ENCODE results near the gene LSM14B.

LSM14B gene

DNA sequence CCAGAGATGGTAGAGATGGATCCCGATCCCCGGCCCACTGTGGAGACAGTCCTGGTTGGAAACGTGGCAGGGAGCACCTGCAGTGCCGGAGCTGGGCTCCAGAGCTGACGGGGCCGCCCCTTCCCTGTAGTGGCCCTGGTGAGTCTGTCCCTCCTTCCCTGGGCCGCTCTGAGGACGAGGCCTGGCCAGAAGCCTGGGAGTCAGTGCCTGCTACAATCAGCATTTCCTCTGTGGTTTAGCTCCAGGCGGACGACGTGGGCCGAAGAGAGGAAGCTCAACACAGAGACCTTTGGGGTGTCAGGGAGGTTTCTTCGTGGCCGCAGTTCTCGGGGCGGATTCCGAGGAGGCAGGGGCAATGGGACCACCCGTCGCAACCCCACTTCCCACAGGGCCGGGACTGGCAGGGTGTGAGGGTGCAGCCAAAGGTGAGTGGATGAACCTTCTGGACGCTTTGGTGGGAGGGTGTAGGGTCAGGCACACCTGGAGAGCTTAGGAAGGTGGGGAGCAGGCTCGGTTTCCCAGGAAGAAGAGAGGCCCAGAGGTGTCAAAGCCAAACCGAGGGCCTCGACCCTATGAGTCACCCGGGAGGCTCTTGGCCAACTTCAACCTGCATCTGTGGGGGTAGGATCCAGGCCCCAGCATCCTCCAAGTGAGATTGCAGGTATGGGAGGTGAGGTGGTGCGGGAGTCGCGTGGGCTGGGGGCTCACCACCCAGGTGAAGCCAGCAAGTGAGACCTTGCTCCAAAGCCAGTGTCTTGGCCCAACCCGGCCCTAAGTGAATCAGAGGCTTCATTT, 11.0 kb downstream of the LSM14B start:
- DNase-seq, result no peak

DNA sequence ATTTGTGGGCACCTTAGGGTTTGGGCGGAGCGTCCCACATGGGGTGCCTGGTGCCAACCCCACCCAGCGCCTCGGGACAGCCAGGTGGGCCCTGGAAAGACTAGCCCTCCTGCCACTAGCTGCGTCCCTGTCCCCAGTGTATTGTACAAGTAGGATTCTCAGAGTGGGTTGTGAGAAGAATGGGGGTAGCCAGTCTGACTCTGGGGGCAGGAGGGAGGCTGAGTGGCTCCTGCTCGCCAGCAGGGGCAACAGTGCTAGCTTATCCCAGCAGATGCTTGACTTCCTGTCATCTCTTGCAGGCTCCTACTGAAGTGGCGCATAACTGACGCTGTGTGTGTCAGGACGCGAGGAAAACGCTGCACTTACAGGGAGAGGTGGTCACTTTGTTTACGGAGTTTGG, 11.6 kb downstream of the LSM14B start:
- DNase-seq, result no peak

DNA sequence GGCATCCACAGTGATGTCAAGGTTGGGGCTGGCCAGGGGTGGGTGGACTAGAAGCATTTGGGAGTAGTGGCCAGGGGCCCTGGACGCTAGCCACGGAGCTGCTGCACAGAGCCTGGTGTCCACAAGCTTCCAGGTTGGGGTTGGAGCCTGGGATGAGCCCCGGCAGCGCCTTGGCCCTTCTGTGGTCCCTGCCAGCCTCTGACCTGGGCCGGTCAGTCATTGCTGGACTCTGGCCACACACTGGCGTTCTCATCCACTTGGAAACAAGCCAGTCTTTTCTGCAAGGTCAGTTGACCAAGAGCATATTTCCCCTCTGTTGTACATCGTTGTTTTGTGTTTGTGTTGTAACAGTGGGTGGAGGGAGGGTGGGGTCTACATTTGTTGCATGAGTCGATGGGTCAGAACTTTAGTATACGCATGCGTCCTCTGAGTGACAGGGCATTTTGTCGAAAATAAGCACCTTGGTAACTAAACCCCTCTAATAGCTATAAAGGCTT, 12.5 kb downstream of the LSM14B start:
- DNase-seq, result no peak

DNA sequence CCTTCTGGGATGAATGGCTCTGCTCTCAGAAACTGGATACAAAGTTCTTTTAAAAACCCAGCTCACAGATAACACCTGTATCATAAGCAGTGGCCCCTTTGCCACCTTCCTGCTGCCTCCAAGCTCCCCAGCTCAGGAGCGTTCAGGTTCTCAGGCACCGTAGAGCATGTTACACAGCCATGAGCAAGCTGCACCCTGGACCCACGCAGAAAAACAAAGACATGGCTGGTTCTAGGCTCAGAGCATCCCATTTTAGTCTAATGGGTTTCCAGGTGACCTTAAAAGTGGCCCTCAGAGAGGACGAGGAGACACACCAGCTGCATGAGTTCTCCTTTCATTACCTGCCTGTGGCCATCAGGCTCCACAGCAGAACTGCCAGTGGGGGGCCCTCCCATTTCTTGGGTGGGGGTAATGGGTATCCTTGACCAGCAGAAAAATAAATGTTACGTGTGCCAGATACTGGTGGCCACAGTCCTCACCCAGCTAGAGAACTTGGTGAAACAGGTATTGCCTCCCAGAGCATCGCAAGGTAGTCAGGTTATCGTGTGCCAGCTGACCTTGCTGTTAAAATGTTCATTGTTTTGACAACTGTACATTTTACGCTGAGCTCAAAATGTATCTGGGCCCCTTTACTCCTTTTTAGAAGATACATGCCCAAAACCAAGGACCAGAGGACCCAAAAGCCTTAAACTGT, 13.4 kb downstream of the LSM14B start:
- no peak for DNase-seq

DNA sequence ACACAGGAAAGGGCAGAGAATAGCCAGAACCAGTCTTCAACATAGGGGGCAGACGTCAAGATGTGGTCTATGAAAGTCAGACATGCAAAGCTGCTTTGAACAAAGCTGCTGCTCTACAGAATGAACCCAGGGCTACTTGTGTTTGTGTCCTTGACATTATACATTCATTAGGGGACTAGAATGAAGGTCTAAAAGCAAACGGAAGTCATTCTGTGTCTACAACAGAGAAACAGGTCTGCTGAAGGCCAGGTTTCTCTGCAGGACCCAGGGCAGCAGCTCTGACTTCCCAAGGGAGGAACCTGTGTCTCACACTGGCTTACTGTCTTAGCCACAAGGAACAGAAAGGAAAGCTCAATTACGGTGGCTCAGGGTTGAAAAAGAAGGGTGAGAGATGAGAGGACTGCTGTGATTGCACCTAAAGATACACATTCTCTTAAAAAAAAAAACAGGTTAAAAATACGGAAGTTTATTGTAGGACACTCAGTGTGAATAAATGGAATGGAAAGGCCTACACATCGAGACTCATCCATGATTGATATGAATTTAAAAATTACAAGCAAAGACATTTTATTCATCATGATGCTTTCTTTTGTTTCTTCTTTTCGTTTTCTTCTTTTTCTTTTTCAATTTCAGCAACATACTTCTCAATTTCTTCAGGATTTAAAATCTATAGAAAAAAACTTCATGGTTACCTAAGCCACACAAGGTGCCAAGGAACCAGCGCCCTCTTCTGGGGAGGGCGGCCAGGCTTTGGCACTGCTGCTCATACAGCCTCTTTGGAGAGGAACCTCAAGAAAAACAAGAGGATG, 14.2 kb downstream of the LSM14B start:
- peak; percentile 53 to 76 (median 64) for DNase-seq

DNA sequence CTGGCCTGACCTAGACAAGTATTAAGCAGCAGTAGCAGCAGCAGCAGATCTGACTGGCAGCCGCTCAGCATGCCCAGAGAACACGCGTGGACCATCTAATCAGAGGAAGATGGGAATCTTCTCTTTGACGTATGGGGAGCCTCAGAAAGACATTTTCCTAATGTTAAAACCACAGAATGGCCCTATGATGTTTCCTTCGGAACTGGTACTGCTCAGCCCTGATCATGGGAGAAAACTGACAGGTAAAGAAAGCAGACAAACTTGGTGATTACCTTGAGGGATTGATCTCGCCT, 14.8 kb downstream of the LSM14B start:
- DNase-seq, result no peak

DNA sequence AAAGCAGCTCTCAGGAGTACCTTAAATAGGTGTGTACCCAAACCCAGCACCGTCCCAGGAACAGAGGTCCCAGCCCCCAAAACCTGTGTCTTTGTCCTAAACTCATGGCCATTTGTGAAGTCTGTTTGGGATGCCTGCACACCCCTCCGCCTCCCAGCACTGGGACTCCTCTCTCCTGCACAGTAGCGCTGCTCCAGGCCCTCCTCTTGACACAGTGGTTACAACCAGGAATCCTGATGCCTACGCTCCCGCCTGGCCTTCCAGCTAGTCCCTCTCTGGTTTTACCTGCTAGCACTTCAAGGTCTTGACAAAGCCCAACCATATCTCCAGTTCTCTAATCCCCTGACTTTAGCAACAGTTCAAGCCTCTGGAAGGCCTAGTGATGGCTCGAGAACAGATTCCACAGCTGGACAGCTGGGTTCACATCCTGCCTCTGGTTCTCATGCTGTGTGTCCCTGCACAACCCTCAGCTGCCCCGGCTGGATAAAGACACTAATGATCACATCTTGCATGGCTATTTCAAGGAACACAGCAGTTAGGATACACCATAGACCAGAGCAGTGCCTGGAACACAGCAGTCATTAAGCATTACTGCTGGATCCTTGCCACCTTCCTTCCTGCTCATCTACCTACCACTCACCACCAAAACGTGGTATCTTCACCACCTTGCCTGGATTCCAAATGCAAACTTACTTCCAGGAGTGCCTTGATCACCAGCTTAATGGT, 15.4 kb downstream of the LSM14B start:
- DNase-seq, result peak in 1 of 6 experiments; percentile 23

DNA sequence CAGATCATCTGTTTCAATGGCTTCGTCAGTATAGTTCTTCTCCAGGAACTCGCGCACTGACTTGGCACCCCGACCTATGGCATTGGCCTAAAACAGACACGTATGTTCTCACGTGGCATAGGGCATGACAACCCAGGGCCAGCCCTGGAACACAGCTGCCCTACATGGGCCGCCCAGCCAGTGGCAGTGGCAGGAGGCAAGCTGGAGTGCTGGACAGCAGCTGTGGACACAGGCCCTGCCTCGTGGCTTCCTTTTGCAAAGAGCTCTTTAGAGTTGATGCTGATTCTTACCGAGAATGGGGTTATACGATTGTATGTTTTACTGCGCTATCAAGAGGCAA, 15.9 kb downstream of the LSM14B start:
- no peak for DNase-seq

DNA sequence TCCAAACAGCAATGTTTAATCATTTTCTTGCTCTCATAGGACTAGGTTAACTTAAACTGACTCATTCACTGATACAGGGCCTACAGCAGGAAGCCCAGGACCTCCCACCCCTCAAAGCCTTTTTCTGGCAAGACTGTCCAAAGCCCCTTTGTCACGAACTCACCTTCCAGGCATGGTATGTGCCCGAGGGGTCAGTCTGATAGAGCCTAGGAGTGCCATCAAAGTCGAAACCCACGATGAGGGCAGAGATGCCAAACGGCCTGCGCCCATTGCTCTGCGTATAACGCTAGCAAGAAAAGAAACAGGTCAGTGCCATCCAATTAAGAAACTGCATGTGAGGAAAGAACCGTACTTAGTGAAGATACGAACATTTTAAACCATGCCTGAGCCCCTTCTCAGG, 16.6 kb downstream of the LSM14B start:
- DNase-seq, result no peak

DNA sequence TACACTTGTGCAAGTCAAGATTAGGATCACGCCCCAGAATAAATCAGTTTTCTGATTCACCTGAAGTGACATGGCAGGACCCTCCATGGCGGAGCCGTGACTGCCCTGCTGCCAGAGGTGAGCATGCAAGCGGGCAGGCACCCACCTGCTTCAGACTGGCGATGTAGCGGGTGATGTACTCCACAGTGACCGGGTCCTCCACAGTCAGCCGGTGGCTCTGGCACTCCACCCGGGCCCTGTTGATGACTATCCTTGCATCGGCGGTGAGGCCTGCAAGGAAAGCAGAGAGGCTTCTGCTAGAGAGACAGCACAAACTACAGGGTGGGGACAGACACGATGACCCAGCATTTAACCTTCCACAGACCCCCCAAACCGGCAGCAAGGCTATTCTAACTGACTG, 17.4 kb downstream of the LSM14B start:
- no peak for DNase-seq

DNA sequence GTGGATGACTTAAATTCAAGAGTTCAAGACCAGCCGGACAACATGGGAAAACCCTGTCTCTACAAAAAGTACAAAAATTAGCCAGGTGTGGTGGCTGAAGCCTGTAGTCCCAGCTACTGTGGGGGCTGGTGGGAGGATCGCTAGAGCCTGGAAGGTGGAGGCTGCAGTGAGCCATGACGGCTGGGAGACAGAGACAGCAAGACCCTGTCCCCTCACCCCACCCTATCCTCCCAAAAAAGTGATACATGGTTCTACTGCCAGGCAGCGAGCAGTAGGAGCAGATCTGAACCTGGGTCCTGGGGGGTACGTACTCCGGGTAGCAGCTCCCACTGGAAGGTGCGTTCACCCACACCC, 18.7 kb downstream of the LSM14B start:
- no peak for DNase-seq

DNA sequence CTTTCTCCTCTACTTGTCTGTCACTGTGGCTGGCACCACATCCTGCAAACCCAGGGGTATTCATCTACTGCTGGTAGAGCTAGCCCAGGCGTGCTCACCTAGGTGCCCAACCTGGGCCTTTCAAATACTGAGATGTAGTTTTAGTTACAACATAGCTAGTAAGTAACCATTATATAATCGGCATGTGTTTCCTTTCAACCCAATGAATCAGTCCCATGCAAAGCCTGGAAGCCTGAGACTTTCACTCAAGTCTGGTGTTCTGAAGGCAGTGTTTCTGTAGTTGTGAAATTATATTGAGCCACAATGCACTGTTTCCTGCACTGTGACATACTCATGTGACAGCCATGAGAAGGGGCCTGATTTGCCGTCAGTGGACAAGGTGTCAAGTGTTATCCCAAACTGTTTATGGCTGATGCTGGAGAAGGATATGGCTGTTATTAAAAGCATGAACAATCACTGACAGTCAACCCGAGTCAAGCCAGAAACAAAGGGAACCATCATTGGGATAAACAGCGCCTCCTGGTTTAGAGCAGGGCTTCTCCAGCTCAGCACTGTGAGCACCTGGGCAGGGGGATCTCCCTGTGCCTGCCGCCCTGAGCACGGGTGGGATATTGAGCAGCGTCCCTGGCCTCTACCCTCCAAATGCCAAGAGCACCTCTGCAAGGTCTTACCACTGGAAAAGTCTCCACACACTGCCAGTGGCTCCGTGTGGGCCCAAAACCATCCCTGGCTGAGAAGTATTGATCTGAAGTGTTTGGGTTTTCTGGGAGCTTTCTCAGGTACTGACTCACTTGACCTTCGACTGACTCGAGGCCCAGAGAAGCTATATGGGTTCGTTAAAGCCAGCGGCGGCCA, 19.3 kb downstream of the LSM14B start:
- peak in 3 of 6 experiments; percentile 13 to 23 (median 17) for DNase-seq

DNA sequence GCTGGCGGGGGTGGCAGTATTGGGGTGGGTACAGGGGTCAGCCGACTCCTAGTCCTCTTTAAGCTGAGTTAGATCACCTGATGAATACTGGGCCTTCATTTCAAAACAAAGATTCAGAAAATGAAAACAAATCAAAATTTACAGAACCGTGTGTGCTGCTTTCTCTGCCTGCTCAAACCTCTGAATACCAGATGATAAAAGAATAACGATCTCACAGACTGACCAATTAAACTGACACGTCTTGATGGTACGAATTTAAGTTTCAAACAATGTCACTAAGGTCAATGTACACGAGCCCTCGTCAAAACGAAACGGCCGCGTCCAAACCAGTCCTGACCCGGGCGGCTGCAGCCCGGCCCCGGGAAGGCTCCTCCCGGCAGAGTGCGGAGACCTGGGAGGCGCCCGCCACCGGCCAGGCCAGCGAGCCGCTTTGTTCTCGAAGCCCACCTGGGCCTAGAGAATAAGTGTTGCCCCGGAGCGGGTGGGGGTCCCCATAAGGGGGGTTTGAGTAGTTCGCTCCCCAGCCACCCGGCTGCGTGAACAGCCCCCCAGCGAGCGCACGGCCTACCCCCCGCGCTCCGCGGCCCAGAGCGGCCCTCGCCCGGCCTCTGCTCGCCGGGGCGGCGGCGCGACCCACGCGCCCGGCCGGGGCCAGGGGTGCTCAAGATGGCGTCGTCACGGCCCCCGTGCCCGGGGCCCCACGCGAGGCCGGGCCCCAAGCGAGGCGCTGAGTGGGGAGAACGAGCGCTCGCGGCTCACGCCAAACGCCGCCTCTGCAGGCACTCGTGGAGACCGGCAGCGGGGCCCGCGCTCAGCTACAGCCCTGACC, 20.2 kb downstream of the LSM14B start:
- peak in 1 of 6 experiments; percentile 27 for DNase-seq

DNA sequence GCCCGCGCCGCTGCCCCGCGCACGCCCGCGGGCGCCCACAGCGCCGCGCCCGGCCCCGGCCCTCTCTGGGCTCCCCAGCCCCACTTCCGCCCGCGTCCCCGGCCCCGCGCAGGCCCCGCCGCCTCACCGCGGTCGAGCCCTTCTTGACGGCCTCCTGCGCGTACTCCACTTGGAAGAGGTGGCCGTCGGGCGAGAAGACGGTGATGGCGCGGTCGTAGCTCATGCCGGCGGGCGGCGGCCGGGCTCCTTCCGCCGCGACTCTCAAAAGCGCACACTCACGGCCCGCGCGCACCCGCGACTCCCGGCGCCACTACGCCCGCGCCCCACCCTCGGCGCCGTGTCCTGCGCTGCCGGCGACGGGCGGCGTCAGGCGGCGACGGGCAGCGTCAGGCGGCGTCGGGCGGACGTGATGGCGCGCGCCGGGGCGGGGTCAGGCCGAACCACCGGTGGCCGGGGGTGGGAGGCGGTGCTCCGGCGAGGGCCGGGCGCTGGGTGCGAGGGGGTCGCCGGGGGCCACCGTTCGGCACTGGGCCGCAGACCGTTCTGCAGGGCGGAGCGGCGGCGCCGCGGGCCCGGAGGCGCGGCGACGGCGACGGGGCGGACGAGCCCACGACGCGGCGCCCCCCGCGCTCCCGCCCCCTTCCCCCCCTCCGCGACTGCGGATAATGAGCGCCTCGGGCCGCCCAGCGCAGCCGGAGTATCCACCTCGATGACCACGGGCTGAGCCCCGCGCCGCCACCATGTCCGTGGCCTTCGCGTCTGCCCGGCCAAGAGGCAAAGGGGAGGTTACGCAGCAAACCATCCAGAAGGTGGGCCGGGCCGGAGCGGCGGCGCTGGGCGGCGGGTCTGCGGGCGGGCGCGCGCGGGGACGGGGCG, 21.0 kb downstream of the LSM14B start, which contains the start of the genes PSMA7 and SS18L1:
PSMA7 (minus strand) TSS at position 314 of the 876 bp plus-strand sequence; CDS start at position 223, 91 bp downstream.
SS18L1 (plus strand) TSS at position 689 of the 876 bp plus-strand sequence; CDS start at position 741, 52 bp downstream.
- DNase-seq, result peak; percentile 71 to 89 (median 80)

DNA sequence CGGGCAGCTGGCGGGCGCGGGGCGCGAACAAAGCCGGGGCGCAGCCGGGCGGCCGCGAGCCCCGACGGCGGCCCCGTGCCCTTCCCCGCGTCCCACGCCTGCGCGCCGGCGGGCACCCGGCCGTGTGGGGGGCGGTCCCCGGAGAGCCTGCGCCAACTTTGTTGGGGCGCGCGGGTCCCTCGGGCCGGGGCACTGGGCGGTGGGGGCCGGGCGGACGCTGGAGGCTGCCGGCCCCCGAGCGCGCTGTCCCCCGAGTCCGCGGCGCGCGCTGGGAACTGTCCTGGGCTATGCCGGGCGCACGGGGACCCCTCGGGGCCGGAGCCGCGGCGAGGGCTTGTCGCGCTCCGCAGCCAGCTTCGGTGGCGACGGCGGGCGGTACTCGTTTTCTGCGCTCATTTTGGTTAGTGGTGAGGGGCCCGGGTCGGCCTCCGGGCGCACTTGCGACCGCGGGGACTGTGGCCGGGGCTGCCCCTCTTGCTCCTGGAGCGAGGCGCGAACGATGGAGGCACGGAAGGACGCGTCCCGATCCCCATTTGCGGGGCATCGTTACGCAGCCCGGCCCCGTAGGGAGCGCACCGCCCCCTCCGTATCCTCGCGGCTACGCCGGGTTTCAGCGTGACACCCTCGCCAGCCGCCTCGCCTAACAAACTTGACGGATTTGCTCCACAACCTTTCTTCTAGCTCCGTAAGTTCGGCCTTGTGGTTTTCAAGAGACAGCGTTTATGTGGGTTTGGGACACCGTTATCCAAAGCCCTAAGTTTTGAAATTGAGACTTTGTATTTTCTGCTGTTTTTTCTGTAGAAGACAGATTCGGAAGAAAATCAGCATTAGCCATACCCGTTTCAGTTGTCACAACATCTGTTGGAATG, 21.9 kb downstream of the LSM14B start:
- DNase-seq, result peak; percentile 14 to 45 (median 34)

DNA sequence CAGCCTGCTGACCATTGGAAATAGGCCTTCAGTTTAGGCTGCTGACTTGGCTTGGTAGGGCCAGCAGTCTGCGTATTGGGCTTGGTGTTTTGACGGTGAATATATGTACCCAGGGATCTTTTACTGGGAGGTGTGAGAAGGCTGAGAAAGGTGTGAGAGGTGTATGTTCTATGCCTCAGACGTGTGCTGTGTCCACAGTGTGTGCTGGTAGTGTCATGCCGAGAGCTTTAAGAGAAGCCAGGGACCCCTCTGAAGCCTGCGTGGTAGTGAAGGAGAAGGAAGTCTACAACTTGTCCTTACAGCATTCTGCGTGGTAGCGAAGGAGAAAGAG, 23.4 kb downstream of the LSM14B start:
- no peak for DNase-seq

DNA sequence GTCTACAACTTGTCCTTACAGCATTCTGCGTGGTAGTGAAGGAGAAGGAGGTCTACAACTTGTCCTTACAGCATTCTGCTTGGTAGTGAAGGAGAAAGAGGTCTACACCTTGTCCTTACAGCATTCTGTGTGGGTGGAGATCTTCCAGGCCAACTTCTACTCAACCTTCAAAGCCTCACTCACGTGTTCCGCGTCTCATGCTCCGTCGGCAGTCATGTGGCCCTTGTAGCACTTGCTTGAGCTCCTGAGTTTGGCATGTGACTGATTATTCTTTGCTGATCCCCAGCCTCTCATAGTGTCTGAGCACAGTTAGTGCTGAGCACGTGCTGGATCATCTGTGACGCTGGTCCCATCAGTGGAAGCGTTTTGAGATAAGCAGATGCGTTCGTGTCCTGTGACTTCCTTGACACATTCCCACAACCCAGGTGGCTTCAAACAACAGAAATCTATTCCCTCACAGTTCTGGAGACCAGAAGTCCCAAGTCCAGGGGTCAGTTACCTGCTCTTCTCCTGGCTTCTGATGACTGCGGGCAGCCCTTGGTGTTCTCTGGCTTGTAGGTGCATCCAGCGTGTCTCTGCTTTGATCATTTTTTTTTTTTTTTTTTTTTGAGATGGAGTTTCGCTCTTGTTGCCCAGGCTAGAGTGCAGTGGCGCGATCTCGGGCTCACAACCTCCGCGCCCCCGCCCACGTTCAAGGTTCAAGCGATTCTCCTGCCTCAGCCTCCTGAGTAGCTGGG, 23.9 kb downstream of the LSM14B start:
- DNase-seq, result no peak

DNA sequence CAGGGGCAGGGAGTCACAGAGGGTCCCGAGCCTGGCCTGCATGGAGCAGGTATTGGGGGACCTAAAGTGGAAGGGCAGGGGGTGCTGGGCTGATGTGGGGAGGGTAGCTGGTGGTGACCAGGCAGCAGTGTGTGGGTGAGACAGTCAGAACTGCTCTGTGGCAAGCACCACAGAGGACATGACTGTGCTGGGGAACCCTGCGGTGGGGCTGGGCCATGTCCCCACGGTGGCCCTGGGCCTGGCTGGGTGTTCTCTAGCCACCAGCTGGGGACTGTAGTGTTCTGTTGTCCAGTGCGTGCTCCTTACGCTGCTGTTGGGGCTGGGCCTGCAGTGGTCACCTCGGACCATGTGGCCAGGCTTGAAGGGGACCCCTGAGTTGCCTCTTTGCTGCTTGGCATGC, 24.9 kb downstream of the LSM14B start:
- no peak for DNase-seq

Data from stimulated activated naive CD4-positive, alpha-beta T cell (primary cell).